HFFc6 (cell line): ENCODE results near the gene EBLN1. TPM values are rescaled to one million over a fixed set of nuclear protein-coding genes. Genes with fewer than 3 reads are reported as not detected.

ENCODE experiments used
- DNase-seq: peaks from one replicate; pipeline ENCODE4 v3.0.0-alpha.2; 2018
- H3K27ac Mint-ChIP-seq: 2 replicates; pipeline ENCODE4 v1.8.0; 2020; ENCODE audit warnings: mild to moderate bottlenecking, mixed read lengths
- H3K27me3 Mint-ChIP-seq: 2 replicates; pipeline ENCODE4 v1.8.0; 2021; ENCODE audit warnings: mild to moderate bottlenecking, moderate library complexity, mixed read lengths; ENCODE audit not compliant: insufficient read depth
- H3K36me3 Mint-ChIP-seq: 2 replicates; pipeline ENCODE4 v1.8.0; 2021; ENCODE audit warnings: low read depth, mixed read lengths
- H3K4me1 Mint-ChIP-seq: 2 replicates; pipeline ENCODE4 v1.8.0; 2020; ENCODE audit warnings: low read depth, mixed read lengths
- H3K4me3 Mint-ChIP-seq: 2 replicates; pipeline ENCODE4 v1.8.0; 2020; ENCODE audit warnings: mild to moderate bottlenecking, moderate library complexity, mixed read lengths
- H3K9me3 Mint-ChIP-seq: 2 replicates; pipeline ENCODE4 v1.8.0; 2020; ENCODE audit warnings: mild to moderate bottlenecking, mixed read lengths
- CTCF ChIP-seq: fragments of 200-600 bp; sonication (generic); IDR thresholded peaks from 2 replicates; pipeline ENCODE4 v1.5.0; 2021; ENCODE audit warnings: antibody characterized with exemption, mild to moderate bottlenecking
- long read RNA-seq: library from polyadenylated mRNA; unstranded; transcript quantifications from one replicate; pipeline ENCODE4 v2.0.0, GENCODE V29; 2019
- total RNA-seq, 6 experiments: library from RNA; stranded (reverse); fragmentation: NEBNext Ultra II Directional; extraction: Animal tissue kit (Norgen Biotek cat#: 25700); gene quantifications; 2 replicates in 1 of 6; 3 replicates in 5 of 6; pipeline ENCODE4 v1.2.3, GENCODE V29; 2021

EBLN1 gene
- total RNA-seq, result not detected
- long read RNA-seq, result 0 reads

GRCh38 chr10:22217842-22218241 is at the start of gene EBLN1:
Gene EBLN1 (minus strand): TSS chr10:22218015. CDS start chr10:22209983, 8,032 bp downstream.
- no peak within 1 kb of the TSS for H3K4me3 Mint-ChIP-seq
- 0 out of 2 replicates have a peak, but pooled peaks cover 5% of the 10 kb centered on the region for H3K4me1 Mint-ChIP-seq
- peaks cover 8% of the 10 kb centered on the region; the same call in 1 of the 2 replicates for H3K27me3 Mint-ChIP-seq
- no peak for TF ChIP-seq CTCF
- no peaks in the 10 kb centered on the region for H3K36me3 Mint-ChIP-seq
- DNase-seq, result no peak
- no peak within 1 kb of the TSS for H3K27ac Mint-ChIP-seq
- no peaks in the 10 kb centered on the region for H3K9me3 Mint-ChIP-seq

- no peaks in the 10 kb centered on the region for H3K9me3 Mint-ChIP-seq
- H3K4me3 Mint-ChIP-seq, result no peak overlapping the region
- DNase-seq, result no peak
- H3K27ac Mint-ChIP-seq, result no peak overlapping the region
- no peak for TF ChIP-seq CTCF
- H3K4me1 Mint-ChIP-seq, result no peaks in the 10 kb centered on the region
- peaks cover 23% of the 10 kb centered on the region for H3K27me3 Mint-ChIP-seq
- H3K36me3 Mint-ChIP-seq, result no peaks in the 10 kb centered on the region
Observed at GRCh38 chr10:22265839-22266537, 48.2 kb upstream of the EBLN1 start.

GRCh38 chr10:22263106-22263505 is 45.3 kb upstream of the EBLN1 start:
- Mint-ChIP-seq H3K4me1 (no peaks in the 10 kb centered on the region), H3K4me3 (no peak overlapping the region), H3K36me3 (no peaks in the 10 kb centered on the region), H3K27ac (no peak overlapping the region), H3K9me3 (no peaks in the 10 kb centered on the region), H3K27me3 (peaks cover 30% of the 10 kb centered on the region)
- DNase-seq, result no peak
- TF ChIP-seq CTCF, result no peak

GRCh38 chr10:22259280-22259679 is 41.5 kb upstream of the EBLN1 start:
- Mint-ChIP-seq H3K27ac (no peak overlapping the region), H3K36me3 (no peaks in the 10 kb centered on the region), H3K4me3 (no peak overlapping the region), H3K9me3 (no peaks in the 10 kb centered on the region), H3K4me1 (no peaks in the 10 kb centered on the region), H3K27me3 (peaks cover 24% of the 10 kb centered on the region)
- no peak for TF ChIP-seq CTCF
- DNase-seq, result no peak

GRCh38 chr10:22258471-22258870 is 40.7 kb upstream of the EBLN1 start:
- Mint-ChIP-seq H3K9me3 (no peaks in the 10 kb centered on the region), H3K27me3 (peaks cover 25% of the 10 kb centered on the region), H3K4me3 (no peak overlapping the region), H3K27ac (no peak overlapping the region), H3K36me3 (no peaks in the 10 kb centered on the region), H3K4me1 (no peaks in the 10 kb centered on the region)
- TF ChIP-seq CTCF, result no peak
- no peak for DNase-seq
